MV-4-11 (cell line): ENCODE data around the gene PRR15L.
A peak's percentile ranks its signal among the peaks of the same experiment; 100 is the strongest.

ENCODE experiments used
- DNase-seq: peaks from one replicate; lab custom pipeline; 2025; lab: John Stamatoyannopoulos, UW

PRR15L gene

DNA sequence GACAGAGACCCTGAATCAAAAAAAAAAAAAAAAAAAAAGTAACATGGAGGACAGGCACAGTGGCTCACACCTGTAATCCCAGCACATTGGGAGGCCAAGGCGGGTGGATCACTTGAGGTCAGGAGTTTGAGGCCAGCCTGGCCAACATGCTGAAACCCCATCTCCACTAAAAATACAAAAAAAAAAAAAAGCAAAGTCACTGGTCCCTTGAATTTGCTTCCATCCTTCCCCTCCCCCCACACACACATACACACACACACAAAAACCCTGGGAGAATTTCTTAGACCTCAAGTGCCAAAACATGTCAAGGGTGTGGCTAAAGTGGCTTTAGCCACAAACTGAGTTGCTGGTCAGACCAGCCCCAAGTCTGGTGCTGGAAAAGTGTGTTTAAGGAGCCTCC, 30.8 kb upstream of the PRR15L start:
- DNase-seq: peak; percentile 24

DNA sequence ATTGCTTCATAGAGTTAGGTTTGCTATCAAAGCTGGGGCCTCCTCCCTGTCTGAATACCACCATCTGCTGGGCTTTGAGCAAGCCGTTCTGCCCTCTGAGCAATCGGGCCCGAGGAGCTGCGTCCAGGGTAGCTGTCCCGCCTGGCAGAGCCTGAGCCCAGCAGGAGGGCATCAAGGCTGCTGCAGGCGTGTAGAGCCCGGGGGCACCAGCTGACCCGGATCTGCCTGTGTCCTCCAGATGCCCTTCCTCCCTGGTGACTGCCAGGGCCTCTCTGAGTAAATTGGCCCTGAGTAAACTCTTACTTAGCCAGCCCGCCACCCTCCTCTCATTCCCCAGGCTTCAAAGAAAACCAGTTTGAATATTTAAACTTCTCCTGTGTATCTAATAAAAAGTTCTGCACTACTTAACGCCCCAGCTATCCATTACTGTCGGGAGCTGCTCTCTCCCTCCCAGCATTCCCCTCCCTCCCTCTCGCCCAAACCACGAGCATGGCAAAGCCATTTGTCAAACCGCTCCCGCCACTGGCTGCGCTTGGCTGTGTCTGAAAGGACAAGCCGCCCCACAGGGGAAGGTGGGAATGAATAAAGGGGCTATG, 29.7 kb upstream of the PRR15L start:
- DNase-seq: no peak

DNA sequence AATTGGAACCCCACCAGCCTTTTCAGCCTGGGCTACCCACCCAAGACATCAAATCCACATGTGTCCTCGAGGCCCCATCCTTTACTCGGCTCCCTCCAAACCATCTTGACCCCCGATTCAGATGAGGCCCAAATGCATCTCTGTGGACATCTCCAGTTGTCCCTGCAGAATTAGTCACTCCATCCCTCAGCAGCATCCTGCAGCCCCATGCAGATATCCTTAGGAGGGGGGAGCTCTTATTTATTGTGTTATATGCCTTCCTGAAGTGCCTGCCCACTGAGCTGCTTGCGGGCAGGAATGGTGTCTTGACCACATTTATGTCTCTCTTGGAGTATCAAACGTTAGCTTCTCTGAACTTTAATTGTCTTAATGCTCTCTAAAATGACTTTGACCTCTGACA, 28.8 kb upstream of the PRR15L start:
- DNase-seq: no peak

DNA sequence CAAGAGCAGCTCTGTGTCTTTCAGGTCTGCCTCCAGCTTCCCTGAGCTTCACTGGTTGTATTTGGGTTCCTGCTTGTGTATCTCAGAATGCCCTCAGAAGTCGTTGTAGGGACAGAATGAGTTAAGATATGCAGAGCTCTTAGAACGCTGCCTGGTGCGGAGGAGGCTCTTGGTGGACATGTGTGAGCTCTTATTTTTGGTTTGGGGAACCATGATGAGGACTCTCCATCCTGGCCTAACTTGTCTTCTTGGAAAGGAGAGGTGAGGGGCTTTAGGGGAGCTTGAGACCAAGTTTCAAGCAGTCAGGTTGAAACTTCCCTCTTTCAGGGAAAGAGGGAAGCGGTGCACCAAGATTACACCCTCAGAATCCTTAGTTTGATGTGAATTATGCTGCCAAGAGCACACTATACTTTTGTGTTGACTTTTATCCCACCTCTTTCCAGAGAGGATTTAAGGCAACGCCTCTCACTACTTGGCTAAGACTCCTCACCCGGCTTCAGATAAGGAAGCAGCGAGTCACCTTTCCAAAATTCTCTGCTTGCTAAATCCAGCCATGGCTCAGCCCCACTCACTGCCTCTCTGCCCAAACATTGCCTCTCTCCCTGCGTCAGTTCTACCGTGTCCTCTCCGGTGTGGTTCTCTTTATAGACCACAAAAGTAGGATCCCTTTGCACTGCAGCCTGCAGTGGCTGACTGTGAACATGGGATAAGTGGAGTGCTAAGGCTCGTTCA, 26.0 kb upstream of the PRR15L start:
- DNase-seq: no peak

DNA sequence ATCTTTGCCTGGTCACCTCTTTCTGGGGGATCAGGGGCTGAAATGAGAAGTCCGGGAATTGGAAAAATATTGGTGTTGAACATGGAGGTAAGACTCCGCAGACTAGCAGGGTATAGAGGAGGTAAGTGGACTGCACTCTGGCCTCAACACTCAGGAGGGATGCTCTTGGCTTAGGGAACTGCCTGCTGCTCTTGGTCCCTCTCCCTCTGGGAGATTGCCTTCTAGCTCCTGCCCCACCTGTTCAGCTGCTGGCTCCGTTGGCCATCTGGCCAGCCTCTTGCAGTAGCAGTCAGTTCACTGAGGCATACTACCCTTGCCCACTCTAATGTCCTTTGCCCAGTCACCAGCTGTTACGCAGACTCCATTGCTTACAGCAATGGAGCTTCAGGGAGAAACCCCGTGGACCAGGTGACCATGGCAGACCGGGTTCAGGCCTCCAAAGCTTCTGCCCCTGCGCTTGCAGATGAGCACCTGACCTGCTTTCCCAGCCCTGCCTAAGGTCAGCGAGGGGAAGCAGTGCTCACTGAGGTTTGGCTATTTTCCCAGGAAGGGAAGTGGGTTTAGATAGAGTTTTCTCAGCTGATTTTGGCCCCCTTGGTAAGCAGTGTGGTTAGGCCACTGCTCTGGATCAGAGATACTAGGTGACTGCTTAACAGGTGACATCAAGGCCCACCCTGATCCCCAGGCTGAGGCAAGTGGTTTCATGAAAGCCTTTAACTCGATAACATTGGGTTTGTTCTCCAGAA, 25.1 kb upstream of the PRR15L start:
- no peak for DNase-seq

DNA sequence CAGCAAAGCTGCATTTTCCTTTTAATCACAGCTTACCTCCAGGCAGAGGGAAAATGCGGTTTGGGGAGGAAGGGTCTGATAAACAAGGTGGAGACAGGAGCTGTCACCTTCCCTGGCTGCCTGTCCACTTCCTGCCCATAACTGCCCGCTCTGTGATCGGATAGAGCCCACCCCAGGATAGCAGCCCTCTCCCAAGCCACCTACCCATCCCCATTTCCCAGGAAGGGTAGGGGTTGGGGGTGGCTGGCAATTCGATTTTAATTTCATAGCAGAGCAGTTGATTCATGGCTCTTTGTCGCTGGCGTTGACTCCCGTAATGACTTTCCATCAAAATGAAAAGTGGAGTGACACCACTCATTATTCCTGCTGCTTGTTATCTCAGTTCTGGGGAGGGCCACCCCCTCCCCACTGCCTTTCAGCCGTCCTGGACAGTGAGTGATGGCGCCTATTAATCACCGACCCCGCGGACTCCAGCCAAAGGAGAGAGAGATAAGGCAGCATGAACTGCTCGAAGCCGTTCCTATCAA, 24.5 kb upstream of the PRR15L start:
- DNase-seq: no peak

DNA sequence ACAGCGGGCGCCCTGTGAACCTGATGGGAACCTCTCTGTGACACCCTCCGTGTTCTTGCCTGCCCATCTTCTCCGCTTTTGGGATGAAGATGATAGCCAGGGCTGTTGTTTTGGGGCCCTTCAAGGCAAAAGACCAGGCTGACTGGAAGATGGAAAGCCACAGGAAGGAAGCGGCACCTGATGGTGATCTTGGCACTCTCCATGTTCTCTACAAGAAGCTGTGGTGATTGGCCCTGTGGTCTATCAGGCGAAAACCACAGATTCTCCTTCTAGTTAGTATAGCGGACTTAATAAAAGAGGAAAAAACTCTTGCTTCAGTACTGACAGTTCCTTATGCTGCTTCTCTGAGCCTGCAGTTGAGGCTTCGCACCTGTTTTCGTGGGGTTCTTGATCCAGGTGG, 23.8 kb upstream of the PRR15L start:
- DNase-seq: peak; percentile 78

DNA sequence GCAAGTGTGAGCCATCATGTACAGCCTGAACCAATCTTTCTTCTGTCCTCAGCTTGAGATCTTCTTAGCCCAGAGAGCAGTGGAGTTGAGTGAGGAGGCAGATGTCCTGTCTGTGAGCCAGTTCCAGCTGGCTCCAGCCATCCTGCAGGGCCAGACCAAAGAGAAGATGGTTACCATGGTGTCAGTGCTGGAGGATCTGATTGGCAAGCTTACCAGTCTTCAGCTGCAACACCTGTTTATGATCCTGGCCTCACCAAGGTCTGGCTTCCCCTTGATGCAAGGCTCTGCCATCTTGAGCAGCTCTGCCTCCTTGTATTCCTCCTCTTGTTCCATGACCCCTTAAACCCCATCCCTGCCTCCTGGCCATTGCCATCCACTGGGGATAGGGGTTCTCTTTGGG, 22.9 kb upstream of the PRR15L start:
- DNase-seq: no peak

DNA sequence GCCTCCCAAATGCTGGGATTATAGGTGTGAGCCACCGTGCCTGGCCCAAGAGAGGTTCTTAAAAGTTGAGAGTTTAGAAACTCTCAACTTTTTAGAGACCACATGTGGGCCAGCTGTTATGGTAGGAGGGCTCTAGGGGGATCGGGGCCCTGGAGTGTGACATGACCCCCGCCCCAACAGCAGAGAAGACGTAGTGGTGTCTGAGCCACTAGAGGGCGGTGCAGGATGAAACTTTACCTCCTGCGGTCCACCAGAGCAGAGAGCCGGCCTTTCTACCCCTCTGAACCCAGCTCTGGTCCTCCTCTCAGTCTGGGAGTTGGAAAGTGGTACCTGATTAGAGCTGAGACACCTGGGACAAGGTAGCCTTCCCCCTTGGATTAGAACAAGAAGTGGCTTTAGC, 20.6 kb upstream of the PRR15L start:
- DNase-seq: peak; percentile 43

DNA sequence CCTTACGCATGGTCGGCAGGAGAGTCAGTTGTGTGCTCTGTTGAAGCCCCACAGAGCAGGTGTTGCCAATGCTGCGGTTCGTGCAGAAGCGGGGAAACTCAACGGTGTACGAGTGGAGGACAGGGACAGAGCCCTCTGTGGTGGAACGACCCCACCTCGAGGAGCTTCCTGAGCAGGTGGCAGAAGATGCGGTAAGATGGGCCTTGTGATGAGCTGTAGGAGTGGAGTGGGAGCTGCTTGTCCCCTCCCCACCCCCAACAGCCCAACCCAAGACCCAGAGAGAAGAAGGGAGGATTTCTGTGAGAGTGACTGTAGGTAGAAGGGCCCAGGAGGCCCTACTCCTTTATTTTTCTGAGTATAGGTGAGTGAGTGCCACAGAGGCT, 18.1 kb upstream of the PRR15L start:
- DNase-seq: no peak

DNA sequence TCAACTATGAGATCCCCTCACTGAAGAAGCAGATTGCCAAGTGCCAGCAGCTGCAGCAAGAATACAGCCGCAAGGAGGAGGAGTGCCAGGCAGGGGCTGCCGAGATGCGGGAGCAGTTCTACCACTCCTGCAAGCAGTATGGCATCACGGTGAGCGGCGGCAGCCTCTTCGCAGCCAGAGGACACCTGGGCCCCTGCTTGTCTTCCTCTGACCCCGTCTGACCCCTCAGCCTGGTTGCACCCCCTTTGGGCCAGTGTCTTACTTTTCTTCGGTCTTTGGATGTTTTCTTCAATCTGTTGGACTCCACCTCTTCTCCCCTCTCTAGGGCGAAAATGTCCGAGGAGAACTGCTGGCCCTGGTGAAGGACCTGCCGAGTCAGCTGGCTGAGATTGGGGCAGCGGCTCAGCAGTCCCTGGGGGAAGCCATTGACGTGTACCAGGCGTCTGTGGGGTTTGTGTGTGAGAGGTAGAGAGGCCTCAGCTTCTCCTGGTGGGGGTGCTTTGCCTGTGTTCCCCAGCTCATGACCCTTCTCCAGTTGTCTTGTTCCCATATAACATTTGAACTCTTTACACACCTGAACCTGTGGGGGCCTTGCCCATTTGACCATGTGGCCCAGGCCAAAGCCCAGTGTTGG, 17.6 kb upstream of the PRR15L start:
- DNase-seq: no peak

DNA sequence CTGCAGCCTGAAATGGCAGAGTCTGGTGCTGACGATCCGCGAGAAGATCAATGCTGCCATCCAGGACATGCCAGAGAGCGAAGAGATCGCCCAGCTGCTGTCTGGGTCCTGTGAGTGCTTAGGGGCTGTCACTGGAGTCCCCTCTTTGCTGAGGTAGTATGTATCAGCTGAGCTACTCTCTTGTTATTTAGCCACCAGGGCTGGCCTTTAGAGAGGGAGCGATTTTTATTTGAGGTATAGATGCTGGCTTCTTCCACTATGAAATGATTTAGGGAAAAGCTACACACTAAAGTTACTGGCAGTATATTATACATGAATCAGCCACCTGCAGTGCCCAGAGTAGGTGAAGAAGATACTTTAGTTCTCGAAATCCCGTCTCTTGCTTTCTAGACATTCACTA, 15.9 kb upstream of the PRR15L start:
- DNase-seq: no peak

DNA sequence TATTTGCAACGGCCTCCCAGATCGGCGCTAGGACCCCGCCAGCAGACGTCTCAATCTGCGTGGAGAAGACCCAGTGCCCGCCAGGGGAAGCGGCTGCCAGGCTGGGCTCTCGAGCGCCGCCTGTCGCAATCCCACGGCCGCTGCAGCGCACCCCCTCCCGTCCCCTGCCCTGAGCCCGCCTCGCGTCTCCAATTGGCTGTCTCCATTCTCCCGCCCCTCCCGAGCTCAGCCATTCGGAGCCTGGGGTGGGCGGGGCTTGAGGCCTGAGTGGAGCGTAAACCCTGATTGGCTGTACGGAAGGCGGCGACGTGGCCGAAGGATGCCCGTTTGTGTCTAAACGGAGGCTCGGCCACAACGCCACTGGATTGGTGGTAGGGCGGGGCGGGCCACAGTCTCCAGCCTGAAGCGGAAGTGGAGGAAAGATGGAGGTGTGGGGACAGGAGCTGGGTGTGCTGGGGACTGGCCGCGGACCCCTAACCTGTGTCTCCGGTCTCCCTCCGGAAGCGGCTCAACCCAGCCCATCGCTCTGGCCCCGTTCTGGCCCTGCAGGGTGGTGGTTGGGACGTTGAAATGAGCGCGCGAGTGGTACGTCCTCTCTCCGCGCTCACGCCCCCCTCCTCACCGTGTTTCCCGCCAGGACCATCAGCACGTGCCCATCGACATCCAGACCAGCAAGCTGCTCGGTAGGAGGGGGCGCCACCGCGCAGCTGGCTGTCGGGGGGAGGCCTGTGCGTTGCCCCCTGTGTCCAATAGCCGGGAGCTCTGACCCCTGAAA, 13.2 kb upstream of the PRR15L start, which contains the start of gene CDK5RAP3:
Gene CDK5RAP3, plus strand, starts transcription at position 389 of the 775 bp plus-strand sequence. Its CDS starts 34 bp downstream, at position 423.
- peak; percentile 99 for DNase-seq

DNA sequence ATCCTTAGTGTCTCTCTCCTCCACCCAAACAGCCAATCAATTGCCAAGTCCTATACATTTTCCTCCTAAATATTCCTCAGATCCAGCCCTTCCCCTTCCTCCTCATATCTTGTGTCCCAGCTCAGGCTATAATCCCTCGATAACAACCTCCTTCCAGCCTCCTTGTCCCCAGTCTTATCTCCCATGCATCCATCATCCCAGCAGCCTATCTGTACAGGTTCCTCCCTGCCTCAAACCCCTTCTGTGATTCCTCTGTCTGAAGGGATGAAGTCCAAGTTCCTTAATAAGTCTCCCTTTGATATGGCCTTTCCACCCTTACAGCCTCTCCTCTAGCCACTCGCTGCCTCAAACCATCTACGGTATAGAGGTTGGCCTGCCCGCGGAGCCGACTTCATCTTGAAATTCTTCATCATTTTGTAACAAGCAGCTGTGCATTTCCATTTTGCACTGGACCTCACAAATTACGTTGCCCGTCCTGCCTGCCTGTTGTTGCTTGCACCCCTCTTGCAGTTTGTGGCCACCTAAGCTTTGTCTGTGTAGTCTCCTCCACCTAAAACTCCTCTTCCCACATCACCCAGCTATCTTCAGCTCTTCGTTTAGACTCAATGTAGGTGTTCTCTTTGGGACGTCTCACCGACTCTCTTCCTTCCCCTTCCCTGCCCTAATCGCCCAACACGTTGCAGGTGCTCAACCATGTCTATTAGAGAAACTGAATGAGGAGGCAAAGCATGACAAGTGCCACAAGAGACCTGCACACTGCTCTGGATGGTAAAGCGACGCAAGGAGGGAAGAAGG, 12.4 kb upstream of the PRR15L start:
- no peak for DNase-seq

DNA sequence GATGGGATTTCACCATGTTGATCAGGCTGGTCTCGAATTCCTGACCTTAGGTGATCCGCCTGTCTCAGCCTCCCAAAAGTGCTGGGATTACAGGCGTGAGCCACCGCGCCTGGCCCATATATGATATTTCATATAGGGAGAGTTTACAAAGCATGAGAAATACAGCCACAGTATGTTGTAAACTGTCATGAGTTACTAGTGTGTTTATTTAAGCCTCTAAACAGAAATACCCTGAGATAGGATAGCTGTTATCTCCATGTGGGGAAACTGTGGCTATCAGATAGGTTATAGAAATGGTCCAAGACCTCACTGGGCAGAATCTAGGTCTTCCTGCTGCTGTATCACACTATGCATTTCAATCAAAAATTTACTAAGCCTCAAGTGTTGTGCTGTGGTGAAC, 11.2 kb upstream of the PRR15L start:
- no peak for DNase-seq

DNA sequence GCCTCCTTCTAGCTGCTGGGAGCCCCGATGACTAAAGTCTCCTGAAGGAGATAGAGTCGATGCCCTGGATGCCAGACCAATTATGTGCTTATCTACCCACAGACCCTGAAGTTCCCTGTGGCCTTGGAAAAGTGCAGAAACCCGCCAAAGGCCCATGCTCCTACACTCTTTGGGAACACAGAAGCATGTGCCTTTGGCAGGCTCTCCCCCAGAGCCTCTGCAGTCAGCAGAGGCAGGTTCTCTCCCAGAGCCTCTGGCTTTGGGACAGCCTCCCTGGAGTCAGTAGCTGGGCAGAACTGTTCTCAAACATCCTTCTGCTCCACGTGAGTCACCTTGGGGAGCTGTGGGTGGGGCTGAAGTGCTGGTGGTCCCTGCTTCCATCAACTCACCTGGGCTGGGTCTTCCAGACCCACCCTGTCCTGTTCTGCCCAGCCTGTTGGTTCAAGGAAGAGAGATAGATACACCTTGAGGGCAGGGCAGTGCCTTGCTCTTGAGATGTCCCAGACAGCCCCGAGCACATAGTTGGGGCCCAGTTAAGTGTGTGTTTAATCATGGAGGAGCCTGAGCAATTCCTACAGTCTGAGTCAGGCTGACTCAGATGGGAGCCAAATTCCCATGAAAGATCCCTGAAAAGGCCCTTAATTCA, 10.0 kb upstream of the PRR15L start:
- DNase-seq: no peak

DNA sequence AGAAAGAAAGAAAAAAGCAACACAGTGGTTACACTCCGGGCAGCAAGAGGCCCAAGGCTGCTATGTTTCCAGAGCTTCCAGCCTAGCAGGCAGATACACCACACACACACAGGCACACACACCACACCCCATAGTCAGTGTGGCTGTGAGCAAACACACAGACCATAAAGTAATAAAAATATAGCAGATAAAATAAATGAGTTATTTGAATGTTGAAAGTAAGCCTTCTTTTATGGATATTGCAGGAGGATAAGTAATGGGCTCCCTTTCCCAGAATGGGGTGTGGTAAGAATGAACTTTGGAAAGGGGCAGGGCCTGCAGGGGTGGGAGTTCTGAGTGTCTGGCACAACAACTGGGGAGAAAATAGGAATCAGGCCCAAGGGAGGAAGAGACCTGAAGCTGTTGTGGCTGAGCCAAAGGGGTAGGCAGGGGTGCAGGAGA, 8.4 kb upstream of the PRR15L start:
- DNase-seq: no peak

DNA sequence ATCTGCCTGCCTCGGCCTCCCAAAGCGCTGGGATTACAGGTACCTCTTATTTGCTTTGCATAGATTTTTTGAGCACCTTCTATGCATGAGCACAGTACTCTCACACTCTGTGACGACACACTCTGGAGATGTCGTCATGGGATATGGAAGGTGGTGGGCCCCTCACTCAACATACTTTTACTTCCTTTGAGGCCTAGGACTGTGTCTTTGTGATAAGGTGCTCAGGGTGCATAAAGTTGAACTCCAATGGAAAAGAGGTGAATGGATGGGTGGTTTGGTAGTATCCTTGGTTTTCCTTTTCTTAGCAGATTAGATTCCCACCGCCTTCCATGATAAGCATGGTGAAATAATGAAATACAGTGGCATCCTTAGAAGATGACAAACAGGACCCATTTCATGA, 7.2 kb upstream of the PRR15L start:
- DNase-seq: no peak

DNA sequence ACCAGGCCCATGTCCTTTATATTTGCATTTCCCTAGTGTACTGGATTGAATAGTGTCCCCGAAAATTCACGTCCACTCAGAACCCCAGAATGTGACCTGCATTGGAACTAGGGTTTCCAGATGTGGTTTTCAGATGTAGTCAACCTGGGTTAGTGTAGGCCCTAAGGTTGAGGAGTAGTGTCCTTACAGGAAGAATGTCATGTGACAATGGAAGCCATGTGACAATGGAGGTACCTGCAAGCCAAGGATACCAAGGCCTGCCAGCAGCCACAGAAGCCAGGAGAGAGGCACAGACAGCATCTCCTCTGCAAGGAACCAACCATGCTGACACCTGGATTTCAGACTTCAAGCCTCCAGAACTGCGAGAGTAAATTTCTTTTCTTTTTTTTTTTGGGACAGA, 5.2 kb upstream of the PRR15L start:
- DNase-seq: no peak

DNA sequence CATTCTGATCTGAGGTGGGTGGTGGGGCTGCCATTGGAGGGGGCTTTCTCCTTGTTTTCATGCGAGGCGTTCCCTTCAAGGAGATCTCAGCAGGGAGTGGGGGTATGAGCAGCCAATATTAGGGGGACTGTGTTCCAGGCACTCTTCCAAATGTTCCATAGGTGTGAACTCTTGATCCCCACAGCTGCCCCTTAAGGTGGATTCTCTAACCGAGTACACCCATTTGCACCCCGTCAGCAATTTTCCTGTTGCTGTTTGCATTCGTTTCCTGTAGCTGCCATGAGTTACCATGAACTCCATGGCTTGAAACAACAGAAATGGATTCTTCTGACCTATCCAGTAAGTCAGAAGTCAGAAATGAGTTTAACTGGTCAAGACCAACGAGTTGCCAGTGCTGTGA, 3.7 kb upstream of the PRR15L start:
- no peak for DNase-seq
